HG02798 (cell line): ENCODE measurements around the gene PITPNM3.
"Not testable (repeated sequence)": the region's sequence is repeated elsewhere in the genome, so short reads cannot be mapped to it uniquely, and the experiment has no call there.

Experiments
- ATAC-seq: cut with Tn5 transposase; IDR thresholded peaks from one replicate; pipeline ENCODE4 v1.9.1; 2021; ENCODE audit warnings: mild to moderate bottlenecking; ENCODE audit not compliant: unreplicated experiment, poor library complexity

PITPNM3 gene

GRCh38 chr17:6487251-6488007 is 68.9 kb downstream of the PITPNM3 start:
- ATAC-seq: no peak

- no peak for ATAC-seq
These were observed 70.5 kb downstream of the PITPNM3 start for GRCh38 chr17:6485646-6486412.

- ATAC-seq: no peak
These were observed 72.8 kb downstream of the PITPNM3 start for GRCh38 chr17:6483507-6483906.

DNA sequence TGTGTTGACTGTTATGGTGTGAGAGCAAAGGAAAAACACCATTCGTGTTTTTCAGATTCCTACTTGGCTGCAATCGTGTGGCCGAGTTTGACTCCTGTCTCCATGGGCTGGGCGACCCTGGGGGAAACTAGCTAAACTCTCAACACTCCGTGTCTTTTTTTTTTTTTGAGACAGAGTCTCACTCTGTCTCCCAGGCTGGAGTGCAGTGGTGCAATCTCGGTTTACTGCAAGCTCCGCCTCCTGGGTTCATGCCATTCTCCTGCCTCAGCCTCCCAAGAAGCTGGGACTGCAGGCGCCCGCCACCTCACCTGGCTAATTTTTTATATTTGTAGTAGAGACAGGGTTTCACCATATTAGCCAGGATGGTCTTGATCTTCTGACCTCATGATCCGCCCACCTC is 73.6 kb downstream of the PITPNM3 start:
- not testable (repeated sequence) for ATAC-seq

DNA sequence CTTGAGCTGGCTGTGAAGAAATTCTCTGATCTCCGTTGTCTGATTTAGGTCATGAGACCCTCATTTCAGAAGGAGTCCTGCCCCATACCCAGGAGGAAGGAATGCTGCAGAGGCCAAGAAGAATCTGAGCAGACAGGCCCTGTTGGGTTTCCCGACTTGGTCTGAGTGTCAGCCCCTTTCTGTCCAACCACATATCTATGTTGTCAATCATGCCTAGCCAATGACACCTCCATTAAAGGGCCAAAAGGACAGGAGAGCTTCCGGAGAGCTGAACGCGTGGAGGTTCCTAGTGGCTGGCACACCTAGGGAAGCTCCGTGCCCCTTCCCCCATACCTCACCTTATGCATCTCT is 74.3 kb downstream of the PITPNM3 start:
- ATAC-seq: no peak

DNA sequence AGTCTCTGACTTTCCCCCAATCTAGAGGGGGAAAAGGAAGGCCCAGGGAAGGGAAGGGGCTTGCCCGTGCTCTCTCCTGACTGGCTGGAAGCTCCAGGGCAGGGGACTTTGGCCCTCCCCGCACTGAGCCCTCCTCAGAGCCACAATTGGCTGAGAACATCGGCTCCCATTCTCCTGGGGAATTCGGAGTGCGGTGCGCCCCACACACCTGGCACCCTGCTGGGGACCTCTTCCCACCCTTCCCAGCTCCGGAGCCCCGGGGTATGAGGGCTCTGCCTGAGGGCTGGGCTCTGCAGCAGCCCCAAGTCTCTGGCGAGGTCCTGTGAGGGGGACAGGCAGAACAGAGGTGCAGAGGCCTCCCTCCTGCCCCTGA is 76.1 kb downstream of the PITPNM3 start:
- no peak for ATAC-seq

DNA sequence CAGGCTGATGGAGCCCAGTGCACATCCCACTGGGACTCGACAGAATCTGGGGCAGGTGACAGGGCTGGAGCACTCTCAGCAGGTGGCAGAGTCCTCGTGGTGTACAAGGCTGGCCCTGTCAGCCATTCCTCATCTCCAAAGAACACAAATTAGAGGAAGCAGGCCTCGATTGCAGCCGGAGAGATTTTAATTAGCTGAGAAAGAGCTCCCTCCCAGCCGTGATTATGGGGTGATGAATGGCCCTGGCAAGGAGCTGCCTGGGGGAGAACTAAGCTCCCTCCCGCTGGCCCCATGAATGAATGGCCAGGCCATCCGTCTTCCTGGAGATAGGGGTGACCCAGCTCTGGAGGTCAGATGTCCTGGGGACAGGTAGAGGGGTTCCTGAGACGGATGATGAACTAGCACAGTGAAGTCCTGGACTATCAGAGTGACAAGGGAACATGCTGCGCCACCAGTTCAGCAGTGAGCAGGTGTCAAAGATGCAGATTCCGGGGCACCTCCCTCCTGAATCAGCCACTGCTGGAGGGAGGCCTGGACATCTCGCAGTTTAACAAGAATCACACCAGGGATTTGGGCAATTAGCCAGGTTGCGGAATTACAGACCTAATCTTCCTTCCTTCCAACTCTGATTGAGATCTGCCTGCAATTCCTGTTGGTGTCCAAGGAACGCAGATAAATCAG is 76.6 kb downstream of the PITPNM3 start:
- ATAC-seq: no peak

DNA sequence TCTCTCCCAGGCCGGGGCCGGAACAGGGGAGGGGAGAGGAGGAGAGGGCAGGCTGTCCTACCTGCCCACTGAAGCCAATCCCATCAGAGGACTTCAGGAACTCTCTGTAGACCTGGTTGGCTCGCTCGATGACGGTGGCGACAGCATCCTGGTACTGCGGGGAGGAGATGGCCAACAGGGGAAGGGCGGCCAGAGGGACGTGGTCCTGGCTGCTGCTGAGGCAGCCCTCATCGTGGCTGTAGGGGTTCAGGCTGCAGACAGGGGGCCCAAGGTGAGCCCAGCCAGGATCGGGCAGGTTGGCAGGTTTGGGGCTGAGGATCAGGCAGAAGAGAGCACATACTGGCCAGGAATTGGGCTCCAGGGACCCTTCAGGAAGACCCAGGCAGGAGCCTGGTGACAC is 77.9 kb downstream of the PITPNM3 start:
- no peak for ATAC-seq

DNA sequence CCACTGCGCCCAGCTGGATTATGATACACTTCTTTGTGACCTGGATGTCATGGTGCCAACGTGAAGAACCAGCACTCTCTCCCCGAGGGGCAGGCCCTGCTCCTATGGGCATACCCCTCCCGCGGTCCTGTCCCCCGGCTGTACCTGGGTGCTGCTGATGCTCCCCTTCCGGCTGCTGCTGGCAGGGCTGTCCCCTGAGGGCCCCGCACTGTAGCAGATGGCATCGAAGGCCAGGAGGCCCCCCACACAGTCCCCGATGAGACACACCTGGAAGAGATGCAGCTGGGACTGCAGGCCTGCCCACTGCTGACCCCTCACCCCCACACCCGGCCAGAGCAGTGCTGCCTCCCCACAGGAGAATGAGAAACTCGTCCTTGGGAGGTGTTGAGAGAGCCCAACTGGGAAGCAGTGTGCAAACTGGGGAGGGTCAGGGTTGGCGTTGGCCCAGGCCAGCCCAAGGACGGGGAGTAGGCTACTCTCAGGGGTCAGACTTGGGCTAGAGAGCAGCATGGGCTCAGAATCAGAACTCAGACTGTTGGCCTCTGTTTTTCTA is 78.4 kb downstream of the PITPNM3 start:
- ATAC-seq: no peak

GRCh38 chr17:6476810-6477179 is 79.6 kb downstream of the PITPNM3 start:
- ATAC-seq: no peak

- no peak for ATAC-seq
These were observed 80.1 kb downstream of the PITPNM3 start for GRCh38 chr17:6476076-6476809.

DNA sequence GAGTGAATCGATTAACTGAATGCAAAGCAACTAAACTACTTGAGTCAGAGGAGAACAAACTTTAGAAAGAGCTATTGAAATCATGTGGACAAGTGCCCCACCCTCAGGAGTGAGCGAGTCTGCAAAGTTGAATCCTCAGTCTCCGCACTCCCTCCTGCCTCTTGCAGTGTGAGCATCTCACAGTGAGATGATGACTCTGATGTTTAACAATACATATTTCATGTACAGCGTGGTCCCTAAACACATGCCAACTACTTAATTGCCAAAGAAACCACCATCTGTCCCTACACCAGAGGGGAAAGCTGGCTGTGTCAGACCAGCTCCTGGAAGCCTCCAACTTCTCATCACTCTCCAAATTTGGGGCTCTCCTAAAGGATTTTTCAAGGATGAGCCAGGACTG is 80.9 kb downstream of the PITPNM3 start:
- ATAC-seq: no peak

GRCh38 chr17:6474906-6475305 is 81.4 kb downstream of the PITPNM3 start:
- ATAC-seq: no peak

DNA sequence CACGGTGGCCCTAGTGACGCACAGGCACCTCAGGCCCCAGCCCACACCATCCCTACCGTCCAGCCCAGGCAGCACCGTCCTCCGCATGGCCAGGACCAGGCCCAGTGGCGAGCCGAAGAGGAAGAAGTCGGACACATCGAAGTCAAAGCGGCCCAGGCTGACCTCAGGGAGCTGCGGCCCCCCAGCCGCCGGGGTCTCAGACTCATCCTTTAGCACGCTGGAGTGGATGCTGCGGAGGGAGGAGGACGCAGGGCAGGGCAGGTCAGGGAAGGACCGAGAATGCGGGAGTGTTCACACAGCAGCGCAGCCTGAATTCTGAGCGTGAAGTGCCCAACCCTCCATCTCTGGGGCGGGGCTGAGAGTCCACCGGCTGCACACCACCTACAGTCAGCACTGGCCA is 82.0 kb downstream of the PITPNM3 start:
- ATAC-seq: no peak

GRCh38 chr17:6473128-6473767 is 83.1 kb downstream of the PITPNM3 start:
- ATAC-seq: no peak

DNA sequence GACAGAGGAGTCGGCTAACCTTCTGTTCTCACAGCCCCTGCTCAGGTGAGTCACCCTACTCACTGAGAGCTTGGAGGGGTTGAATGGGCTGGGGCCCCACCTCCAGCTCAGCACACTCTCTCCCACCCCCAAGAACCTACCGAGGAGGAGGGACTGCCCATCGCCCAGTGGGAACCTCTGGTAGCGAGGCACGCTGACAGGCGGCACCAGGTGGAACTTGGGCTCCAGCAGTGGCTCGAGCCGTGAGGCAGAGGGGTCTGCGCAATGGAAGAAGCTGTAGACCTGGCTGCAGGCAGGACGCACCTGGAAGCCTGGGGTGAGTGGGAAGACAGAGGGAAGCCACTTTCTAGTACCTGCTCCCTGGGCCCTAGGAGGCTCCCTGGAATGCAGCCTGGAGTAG is 83.8 kb downstream of the PITPNM3 start:
- ATAC-seq: no peak

DNA sequence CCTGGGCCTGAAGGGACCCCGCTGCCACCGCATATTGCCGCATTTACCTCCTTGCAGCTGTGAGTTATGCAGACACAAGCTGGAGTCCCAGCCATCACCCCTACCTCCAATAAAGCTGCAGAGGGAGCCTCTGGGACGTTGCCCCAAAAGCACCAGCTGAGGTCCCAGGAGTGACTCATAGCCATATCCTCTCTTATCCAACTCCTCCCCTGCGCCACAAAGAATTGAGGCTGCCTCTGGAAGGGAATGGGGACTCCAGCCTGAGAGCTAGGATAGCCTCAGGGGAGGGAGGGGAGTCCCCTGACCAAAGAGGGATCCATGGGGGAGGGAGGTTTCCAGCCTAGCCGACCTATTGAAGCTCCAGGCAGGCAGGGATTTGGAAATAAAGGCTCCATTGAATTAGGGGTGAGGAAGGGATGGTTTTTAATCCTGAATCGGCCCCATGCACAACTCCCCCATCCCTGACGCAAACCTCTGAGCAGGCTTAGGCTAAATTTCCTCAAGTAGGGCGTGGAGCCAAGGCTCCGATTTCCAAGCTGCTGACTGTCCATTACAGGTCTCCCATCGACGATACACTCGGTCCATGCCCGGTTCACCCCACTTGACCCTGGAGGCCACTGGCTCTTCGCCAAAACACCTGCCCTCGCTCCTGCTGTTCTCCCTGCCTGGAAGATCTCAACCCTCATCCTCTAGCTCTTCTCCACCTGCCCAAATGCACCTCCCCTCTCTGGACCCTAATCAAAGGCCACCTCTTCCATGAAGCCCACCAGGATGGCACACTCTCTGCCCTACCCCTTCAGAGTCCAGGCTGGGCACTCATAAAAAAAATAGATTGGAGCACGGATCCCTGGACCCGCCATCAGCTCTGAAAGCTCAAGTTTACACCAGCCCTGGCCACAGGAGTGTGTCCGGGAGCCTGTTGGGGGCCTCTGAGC is 84.6 kb downstream of the PITPNM3 start:
- no peak for ATAC-seq

DNA sequence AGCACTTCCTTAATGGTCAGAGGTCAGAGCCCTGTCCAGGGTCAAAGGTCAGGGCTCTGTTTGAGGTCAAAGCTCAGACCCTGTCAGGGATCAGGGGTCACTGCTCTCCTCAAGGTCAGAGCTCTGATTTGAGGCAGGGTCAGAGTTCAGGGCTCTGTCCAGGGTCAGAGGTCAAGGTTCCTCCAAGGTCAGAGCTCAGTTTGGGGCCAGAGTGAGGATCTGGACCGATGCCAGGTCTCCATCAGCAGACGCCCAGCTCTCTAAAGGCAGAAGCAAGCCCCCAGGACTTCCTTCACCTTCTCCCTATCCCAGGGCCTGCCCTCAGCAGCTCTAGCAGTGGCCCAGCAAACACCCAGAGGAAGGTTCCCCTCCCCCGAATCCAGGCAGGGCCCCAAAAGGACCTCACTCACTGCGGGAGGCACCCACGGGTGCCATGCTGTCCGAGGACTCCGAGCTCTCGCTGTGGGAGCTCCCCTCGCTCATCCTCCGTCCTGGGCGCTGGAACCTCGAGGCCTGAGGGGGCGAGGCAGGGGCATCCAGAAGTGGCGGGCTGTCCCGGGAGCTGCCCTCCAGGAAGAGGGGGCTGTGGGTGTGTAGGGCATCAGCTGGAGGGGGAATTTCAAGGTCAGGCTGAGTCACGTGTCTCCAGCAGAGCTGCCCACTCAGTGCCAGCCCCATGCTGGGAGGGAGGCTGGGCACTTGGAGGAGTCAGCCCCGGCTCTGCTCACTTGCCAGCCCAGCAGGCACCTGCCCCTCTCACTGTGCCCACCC is 85.4 kb downstream of the PITPNM3 start:
- no peak for ATAC-seq
